Skeletal muscle cell (primary cell): Measurements from ENCODE around the gene ZNF319.

Source experiments
- DNase-seq: peaks from one replicate; pipeline ENCODE4 v3.0.0-alpha.2; 2010; ENCODE audit warnings: low read depth
- H3K4me3 ChIP-seq: 2 replicates; pipeline ENCODE4 v1.5.1; 2011; ENCODE audit warnings: low read depth, mild to moderate bottlenecking, control low read depth, low read length, moderate library complexity

The ZNF319 gene

DNA sequence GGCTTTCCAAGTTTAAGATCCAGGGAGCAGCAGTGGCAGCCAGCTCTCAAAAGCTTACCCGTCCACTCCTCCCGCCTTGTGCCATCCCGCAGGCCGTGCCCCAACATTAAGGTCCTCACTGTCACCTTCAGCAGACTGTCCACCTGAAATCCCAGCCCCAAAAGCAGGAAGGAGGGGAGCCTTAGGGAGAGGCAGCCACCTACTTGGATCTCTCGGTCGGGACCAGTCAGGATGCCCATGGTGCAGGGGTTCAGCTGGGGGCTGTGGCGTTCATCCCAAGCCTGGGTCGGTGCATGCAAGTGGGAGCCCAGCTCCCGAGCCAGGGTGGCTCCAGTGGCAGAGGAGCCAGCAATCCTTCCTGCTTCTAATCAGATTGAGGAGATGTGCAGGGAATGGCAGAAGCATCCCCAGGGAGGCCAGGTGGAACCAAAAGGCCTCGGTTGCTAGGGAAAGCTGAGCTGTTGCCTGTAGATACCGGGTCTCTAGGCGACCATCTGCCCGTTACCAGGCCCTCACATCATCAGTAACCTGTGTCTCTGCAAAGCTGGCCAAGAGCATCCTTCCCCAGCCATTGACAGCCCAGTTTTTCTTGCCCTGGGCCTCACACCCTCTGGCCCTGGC lies 54.2 kb downstream of the ZNF319 start:
- H3K4me3 ChIP-seq: no peak overlapping the region
- DNase-seq: no peak

DNA sequence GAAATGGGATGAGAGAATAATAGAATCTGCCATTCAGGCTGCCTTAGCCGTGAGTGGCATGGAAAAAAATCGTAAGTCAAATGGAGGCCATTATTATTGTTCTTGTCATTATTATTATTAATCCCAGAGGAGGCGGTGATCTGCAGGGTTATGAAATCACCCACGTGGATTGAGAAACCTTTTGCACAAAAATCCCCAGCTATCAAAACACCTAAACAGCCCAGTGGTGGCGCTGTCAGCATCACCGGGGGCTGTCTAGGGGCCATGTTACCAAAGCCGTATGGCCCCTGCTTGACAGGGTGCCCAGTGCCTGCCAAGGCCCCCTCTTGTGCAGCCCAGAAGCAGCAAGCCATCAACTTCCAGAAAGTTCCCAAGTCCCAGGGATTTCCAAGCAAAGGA lies 54.7 kb downstream of the ZNF319 start:
- no peak for DNase-seq
- no peak overlapping the region for H3K4me3 ChIP-seq

DNA sequence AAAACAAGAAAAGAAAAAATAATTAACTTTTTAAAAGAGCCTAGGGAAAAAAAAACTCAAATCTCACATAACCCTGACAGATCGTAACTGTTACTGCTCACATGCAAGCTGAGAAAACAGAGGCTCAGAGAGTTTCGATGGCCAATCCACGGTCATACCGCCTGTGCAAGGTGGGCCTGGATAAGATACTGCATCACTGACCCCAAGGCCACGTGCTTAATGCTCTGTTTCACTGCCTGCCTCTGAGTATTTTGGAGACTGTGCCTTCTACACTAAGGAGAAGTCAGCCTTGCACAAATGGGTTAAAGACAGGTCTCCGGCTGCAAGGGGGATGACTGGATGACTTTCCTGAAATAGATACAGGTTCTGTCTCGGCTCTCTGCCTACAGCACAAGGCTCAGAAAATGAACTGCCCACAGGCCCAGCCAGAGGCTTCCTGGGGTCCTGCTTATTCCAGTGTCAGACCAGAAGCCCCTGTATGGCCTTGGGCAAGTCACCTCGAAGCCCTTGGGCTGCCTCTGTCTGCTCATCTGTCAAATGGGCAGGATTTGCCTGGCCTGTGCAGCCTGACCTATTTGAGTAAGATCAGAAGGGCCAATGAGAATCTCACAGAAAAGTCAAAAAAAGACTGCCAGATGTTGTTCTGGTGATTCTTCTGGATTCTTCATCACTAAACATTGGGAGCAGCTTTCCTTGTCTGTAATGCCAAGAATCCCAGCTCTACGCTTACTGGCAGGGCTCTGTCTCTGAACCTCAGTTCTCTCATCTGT lies 55.3 kb downstream of the ZNF319 start:
- H3K4me3 ChIP-seq: no peak overlapping the region
- no peak for DNase-seq
